HepG2 (cell line): ENCODE results near the gene INSR. TPM values are rescaled to one million over a fixed set of nuclear protein-coding genes. Genes with fewer than 3 reads are reported as not detected.
A peak's percentile ranks its signal among the peaks of the same experiment; 100 is the strongest.

ENCODE experiments used
- DNMT1 ChIP-seq: sonication (generic); formaldehyde crosslinking; IDR thresholded peaks from 2 replicates; pipeline ENCODE4 v1.5.1; 2020; ENCODE audit warnings: mild to moderate bottlenecking, missing genetic modification reagents
- ERF ChIP-seq: IDR thresholded peaks from 2 replicates; pipeline ENCODE4 v1.6.1; 2018; ENCODE audit warnings: missing biosample characterization, missing genetic modification reagents
- GATAD1 ChIP-seq: IDR thresholded peaks from 2 replicates; pipeline ENCODE4 v1.6.1; 2016; ENCODE audit warnings: missing genetic modification reagents, missing compliant biosample characterization
- GTF3A ChIP-seq: sonication (generic); formaldehyde crosslinking; conservative IDR thresholded peaks from 2 replicates; pipeline ENCODE4 v1.4.0; 2020; ENCODE audit warnings: mild to moderate bottlenecking, missing genetic modification reagents
- GZF1 ChIP-seq: sonication (generic); formaldehyde crosslinking; IDR thresholded peaks from 2 replicates; pipeline ENCODE4 v1.5.1; 2020; ENCODE audit warnings: mild to moderate bottlenecking, missing genetic modification reagents
- ZBTB38 ChIP-seq: sonication (generic); formaldehyde crosslinking; IDR thresholded peaks from 2 replicates; pipeline ENCODE4 v1.5.1; 2020; ENCODE audit warnings: mild to moderate bottlenecking, missing genetic modification reagents
- ZBTB40 ChIP-seq, 2 experiments: fragments of 450-650 bp in 1 of 2; sonication (generic) in 1 of 2; formaldehyde crosslinking in 1 of 2; IDR thresholded peaks; 2 replicates each; pipeline versions ENCODE4 v1.6.1 to v1.8.0; 2016 to 2022; ENCODE audit warnings: antibody characterized with exemption in 1 of 2, mild to moderate bottlenecking in 1 of 2, missing genetic modification reagents in 1 of 2
- ZNF224 ChIP-seq: sonication (generic); formaldehyde crosslinking; IDR thresholded peaks from 2 replicates; pipeline ENCODE4 v1.5.0; 2020; ENCODE audit warnings: mild to moderate bottlenecking, missing genetic modification reagents
- ZNF530 ChIP-seq: sonication (generic); formaldehyde crosslinking; IDR thresholded peaks from 2 replicates; pipeline ENCODE4 v1.5.0; 2020; ENCODE audit warnings: low read depth, mild to moderate bottlenecking, missing genetic modification reagents
- polyA plus RNA-seq, 8 experiments: library from polyadenylated mRNA; depleted of rRNA in 3 of 8; stranded (reverse) in 7 of 8; unstranded in 1 of 8; fragments of >200 nt; fragmentation: Illumina TruSeq in 4 of 8; extraction: Trizol in 4 of 8; gene quantifications; 2 replicates each; pipeline versions ENCODE4 v1.2.1 to v1.2.3, GENCODE V29; 2011 to 2016; ENCODE audit warnings: low read depth in 4 of 8, missing spikeins in 1 of 8, mixed read lengths in 1 of 8; ENCODE audit not compliant: insufficient read depth in 1 of 8
- total RNA-seq, 5 experiments: library from RNA; depleted of rRNA; stranded (reverse); fragments of >200 nt; fragmentation: Illumina TruSeq; extraction: Trizol; gene quantifications; 2 replicates each; pipeline ENCODE4 v1.2.3, GENCODE V29; 2016; ENCODE audit warnings: low read depth in 1 of 5
- TF ChIP-seq, protein P1 (sequence below): sonication (generic); formaldehyde crosslinking; IDR thresholded peaks from 2 replicates; pipeline ENCODE4 v1.5.0; 2020; ENCODE audit warnings: mild to moderate bottlenecking, missing genetic modification reagents
- TF ChIP-seq, protein P2 (sequence below): sonication (generic); formaldehyde crosslinking; IDR thresholded peaks from 2 replicates; pipeline ENCODE4 v1.4.0; 2020; ENCODE audit warnings: missing genetic modification reagents, borderline replicate concordance

The INSR gene
- total and polyA plus RNA-seq, 2 of the 13 experiments (the other 11 are each of a cell fraction or from before 2014, with no cell fraction given), result 24.2 to 29.8 TPM

DNA sequence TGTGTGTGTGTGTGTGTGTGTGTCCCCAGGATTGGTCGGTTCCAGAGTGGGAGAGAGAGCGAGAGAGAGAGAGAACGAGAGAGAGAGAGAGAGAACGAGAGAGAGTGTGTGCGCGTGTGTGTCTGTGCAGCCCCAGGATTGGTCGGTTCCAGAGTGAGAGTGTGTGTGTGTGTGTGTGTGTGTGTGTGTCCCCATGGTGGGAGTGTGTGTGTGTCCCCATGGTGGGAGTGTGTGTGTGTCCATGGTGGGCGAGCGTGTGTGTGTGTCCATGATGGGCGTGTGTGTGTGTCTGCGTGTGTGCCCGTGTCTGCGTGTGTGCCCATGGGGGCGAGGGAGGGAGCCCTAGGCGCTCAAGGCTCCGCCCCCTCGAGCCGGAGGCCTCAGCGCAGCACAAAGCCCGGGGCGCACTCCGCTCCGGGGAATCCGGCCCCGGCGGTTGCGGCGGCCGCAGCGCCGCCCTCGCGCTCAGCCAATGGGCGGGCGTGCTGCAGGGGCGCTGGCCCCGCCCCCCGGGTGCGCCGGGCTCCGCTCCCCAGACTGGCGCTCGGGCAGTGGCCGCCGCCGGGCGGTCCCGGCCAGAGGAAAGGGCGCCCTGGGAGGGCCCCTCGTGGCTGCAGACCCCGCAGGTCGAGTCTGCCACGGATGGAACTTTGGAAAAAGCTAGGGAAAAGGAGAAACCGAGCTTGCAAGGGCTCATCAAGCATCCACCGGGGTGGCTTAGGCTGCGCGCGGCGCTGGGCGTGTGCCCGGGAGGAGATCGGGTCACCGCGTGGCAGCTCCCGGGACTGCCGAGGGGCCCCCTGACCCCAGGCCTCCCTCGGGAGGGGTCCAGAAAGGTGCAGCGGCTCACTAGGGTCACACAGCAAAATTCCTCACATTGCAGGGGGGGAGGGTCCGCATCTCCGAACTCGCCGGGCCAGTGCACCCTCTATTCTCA is 96.2 kb downstream of the INSR start (continued):
- 0 out of 2 replicates have a peak, but pooled peaks have one; percentile 13 for TF ChIP-seq GTF3A (CRISPR knock-in tag)
- TF ChIP-seq GATAD1 (CRISPR knock-in tag), result peak; percentile 37; the same call in 1 of the 2 replicates
- TF ChIP-seq GZF1 (CRISPR knock-in tag), result no peak
- TF ChIP-seq ZNF530, result no peak
- TF ChIP-seq, protein P1, sequence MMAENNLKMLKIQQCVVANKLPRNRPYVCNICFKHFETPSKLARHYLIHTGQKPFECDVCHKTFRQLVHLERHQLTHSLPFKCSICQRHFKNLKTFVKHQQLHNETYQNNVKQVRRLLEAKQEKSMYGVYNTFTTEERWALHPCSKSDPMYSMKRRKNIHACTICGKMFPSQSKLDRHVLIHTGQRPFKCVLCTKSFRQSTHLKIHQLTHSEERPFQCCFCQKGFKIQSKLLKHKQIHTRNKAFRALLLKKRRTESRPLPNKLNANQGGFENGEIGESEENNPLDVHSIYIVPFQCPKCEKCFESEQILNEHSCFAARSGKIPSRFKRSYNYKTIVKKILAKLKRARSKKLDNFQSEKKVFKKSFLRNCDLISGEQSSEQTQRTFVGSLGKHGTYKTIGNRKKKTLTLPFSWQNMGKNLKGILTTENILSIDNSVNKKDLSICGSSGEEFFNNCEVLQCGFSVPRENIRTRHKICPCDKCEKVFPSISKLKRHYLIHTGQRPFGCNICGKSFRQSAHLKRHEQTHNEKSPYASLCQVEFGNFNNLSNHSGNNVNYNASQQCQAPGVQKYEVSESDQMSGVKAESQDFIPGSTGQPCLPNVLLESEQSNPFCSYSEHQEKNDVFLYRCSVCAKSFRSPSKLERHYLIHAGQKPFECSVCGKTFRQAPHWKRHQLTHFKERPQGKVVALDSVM (CRISPR knock-in tag), result peak; percentile 44; the same call in 1 of the 2 replicates
- no peak for TF ChIP-seq ZBTB38 (CRISPR knock-in tag)
- peak; percentile 26; the same call in 1 of the 2 replicates for TF ChIP-seq DNMT1 (CRISPR knock-in tag)
- TF ChIP-seq, protein P2, sequence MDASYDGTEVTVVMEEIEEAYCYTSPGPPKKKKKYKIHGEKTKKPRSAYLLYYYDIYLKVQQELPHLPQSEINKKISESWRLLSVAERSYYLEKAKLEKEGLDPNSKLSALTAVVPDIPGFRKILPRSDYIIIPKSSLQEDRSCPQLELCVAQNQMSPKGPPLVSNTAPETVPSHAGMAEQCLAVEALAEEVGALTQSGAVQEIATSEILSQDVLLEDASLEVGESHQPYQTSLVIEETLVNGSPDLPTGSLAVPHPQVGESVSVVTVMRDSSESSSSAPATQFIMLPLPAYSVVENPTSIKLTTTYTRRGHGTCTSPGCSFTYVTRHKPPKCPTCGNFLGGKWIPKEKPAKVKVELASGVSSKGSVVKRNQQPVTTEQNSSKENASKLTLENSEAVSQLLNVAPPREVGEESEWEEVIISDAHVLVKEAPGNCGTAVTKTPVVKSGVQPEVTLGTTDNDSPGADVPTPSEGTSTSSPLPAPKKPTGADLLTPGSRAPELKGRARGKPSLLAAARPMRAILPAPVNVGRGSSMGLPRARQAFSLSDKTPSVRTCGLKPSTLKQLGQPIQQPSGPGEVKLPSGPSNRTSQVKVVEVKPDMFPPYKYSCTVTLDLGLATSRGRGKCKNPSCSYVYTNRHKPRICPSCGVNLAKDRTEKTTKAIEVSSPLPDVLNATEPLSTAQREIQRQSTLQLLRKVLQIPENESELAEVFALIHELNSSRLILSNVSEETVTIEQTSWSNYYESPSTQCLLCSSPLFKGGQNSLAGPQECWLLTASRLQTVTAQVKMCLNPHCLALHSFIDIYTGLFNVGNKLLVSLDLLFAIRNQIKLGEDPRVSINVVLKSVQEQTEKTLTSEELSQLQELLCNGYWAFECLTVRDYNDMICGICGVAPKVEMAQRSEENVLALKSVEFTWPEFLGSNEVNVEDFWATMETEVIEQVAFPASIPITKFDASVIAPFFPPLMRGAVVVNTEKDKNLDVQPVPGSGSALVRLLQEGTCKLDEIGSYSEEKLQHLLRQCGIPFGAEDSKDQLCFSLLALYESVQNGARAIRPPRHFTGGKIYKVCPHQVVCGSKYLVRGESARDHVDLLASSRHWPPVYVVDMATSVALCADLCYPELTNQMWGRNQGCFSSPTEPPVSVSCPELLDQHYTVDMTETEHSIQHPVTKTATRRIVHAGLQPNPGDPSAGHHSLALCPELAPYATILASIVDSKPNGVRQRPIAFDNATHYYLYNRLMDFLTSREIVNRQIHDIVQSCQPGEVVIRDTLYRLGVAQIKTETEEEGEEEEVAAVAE (CRISPR knock-in tag), result no peak
- no peak for TF ChIP-seq ZBTB40 (IDR thresholded peaks at IDR 0.05)
- TF ChIP-seq ZBTB40 (CRISPR knock-in tag; IDR thresholded peaks at IDR 0.05), result 0 out of 2 replicates have a peak, but pooled peaks have one; percentile 6
- TF ChIP-seq ZNF224, result no peak
- TF ChIP-seq ERF (CRISPR knock-in tag), result peak; percentile 81
